Measurements from ENCODE around the gene GAREM1. TPM values are rescaled to one million over a fixed set of nuclear protein-coding genes. Genes with fewer than 3 reads are reported as not detected.

Gene GAREM1
- total RNA-seq, 1 donor from 2014 or later = 11.5 TPM

- no peaks in the 10 kb centered on the region for H3K36me3 ChIP-seq
- H3K27me3 ChIP-seq = no peaks in the 10 kb centered on the region
- no peak for ATAC-seq
- H3K4me1 ChIP-seq = no peaks in the 10 kb centered on the region
- intact Hi-C loops (cut with DNase I) = no loop called here
- DNase-seq = no peak
- no peak overlapping the region for H3K4me3 ChIP-seq
- no peaks in the 10 kb centered on the region for H3K9me3 ChIP-seq
- H3K27ac ChIP-seq = no peak overlapping the region
- TF ChIP-seq, protein P1, sequence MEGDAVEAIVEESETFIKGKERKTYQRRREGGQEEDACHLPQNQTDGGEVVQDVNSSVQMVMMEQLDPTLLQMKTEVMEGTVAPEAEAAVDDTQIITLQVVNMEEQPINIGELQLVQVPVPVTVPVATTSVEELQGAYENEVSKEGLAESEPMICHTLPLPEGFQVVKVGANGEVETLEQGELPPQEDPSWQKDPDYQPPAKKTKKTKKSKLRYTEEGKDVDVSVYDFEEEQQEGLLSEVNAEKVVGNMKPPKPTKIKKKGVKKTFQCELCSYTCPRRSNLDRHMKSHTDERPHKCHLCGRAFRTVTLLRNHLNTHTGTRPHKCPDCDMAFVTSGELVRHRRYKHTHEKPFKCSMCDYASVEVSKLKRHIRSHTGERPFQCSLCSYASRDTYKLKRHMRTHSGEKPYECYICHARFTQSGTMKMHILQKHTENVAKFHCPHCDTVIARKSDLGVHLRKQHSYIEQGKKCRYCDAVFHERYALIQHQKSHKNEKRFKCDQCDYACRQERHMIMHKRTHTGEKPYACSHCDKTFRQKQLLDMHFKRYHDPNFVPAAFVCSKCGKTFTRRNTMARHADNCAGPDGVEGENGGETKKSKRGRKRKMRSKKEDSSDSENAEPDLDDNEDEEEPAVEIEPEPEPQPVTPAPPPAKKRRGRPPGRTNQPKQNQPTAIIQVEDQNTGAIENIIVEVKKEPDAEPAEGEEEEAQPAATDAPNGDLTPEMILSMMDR (IDR thresholded peaks at IDR 0.05) = no peak
Measured at GRCh38 chr18:32290810-32291209, 179.9 kb downstream of the GAREM1 start.

DNA sequence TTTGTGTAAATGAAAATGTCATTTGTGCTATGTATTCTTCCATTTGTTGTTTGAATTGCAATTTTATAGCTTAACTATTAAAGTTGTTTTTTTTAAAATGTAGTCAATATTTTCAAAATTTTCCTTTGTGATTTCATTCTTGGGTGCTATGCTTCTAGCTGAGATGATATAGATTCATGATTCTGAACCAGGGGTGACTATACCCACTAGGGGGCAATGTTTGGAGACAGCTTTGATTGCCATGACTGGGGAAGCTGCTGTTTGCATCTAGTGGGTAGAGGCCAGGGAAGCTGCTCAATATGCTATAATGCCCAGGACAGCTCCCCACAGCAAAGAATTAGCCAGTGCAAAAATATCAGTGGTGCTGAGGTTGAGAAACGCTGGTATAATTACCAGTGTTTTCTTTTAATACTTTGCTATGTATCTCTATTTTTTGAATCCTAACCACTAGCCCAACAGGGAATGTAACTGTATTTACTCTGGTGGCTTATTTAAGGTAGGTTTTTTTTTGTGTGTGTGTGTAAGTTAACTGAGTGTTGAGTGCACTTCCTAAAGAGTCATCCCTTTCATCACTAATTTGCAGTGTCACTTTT lies 181.1 kb downstream of the GAREM1 start:
- intact Hi-C loops (cut with DNase I) = no loop called here
- Histone ChIP-seq H3K4me3 (no peak overlapping the region), H3K4me1 (no peaks in the 10 kb centered on the region), H3K27me3 (no peaks in the 10 kb centered on the region), H3K36me3 (no peaks in the 10 kb centered on the region), H3K9me3 (no peaks in the 10 kb centered on the region), H3K27ac (no peak overlapping the region)
- TF ChIP-seq, protein P1 (IDR thresholded peaks at IDR 0.05) = peak; percentile 67
- peak; percentile 94 for ATAC-seq
- no peak for DNase-seq

GRCh38 chr18:32287873-32288272 lies 182.8 kb downstream of the GAREM1 start:
- Histone ChIP-seq H3K36me3 (no peaks in the 10 kb centered on the region), H3K27ac (no peak overlapping the region), H3K9me3 (no peaks in the 10 kb centered on the region), H3K4me3 (no peak overlapping the region), H3K27me3 (no peaks in the 10 kb centered on the region), H3K4me1 (no peaks in the 10 kb centered on the region)
- intact Hi-C loops (cut with DNase I) = no loop called here
- no peak for ATAC-seq
- no peak for DNase-seq
- TF ChIP-seq, protein P1 (IDR thresholded peaks at IDR 0.05) = no peak

GRCh38 chr18:32287249-32287648 lies 183.4 kb downstream of the GAREM1 start:
- Histone ChIP-seq H3K9me3 (no peaks in the 10 kb centered on the region), H3K36me3 (no peaks in the 10 kb centered on the region), H3K4me3 (no peak overlapping the region), H3K4me1 (no peaks in the 10 kb centered on the region), H3K27me3 (no peaks in the 10 kb centered on the region), H3K27ac (no peak overlapping the region)
- ATAC-seq (no peak), DNase-seq (no peak)
- intact Hi-C loops (cut with DNase I) = no loop called here
- TF ChIP-seq, protein P1 (IDR thresholded peaks at IDR 0.05) = no peak

DNA sequence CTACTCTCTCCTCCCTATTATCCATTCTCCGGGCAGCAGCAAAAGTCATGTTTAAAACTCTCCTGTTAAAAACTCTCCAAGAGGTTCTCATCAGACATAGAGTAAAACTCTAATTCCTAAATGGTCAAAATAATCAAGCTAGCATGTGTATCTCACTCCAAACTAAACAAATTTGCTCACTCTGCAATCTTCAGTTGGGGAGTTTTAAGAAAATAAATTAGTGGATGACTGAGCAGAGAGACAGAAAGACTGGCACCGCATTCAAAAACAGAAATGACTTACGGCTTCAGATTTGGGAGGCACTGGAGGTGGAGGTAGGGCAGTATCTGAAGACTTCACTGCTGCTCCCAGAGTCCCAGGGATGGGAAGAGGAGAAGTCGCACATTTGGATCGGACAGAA lies 183.9 kb downstream of the GAREM1 start:
- ATAC-seq = no peak
- H3K27ac ChIP-seq = no peak overlapping the region
- intact Hi-C loops (cut with DNase I) = no loop called here

More for the DNA sequence above, 183.9 kb downstream of the GAREM1 start:
- TF ChIP-seq, protein P1 (IDR thresholded peaks at IDR 0.05) = no peak
- DNase-seq = no peak
- H3K9me3 ChIP-seq = no peaks in the 10 kb centered on the region
- H3K4me1 ChIP-seq = no peaks in the 10 kb centered on the region
- no peaks in the 10 kb centered on the region for H3K36me3 ChIP-seq
- no peak overlapping the region for H3K4me3 ChIP-seq
- H3K27me3 ChIP-seq = no peaks in the 10 kb centered on the region

Data from upper lobe of right lung (tissue), 1 donor.